HG02981 (cell line): Measurements from ENCODE around the gene EDDM13.
"Not testable (repeated sequence)": the region's sequence is repeated elsewhere in the genome, so short reads cannot be mapped to it uniquely, and the experiment has no call there.

Source experiments
- ATAC-seq: cut with Tn5 transposase; IDR thresholded peaks from one replicate; pipeline ENCODE4 v1.9.1; 2021; ENCODE audit warnings: mild to moderate bottlenecking, moderate library complexity; ENCODE audit not compliant: unreplicated experiment

Gene EDDM13, protein sequence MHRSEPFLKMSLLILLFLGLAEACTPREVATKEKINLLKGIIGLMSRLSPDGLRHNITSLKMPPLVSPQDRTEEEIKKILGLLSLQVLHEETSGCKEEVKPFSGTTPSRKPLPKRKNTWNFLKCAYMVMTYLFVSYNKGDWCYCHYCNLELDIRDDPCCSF

DNA sequence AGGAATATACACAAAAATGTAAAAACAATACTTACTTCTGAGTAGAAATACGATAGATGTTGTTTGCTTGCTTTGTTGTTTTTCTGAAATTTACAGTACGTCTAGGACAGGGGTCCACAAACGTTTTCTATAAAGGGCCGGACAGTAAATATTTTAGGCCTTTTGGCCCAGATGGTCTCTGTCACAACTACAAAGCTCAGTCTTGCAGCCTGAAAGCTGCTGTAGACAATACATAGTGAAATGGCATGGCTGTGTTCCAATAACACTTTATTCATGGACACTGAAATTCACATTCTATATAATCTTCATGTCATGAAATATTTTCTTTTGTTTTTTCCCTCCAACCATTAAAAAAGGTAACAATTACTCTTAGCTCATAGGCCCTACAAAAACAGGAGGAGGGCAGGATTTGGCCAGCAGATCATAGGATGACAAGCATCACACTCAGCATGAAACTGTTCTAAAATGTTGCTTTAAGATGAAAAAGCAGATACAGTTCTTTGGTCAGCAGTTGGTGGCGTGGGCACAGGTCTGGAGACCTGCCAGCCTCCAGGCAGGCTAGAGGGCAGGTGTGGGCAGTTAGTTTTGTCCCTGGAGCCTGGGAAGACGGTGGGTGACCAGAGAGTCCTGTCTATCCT is at the start of gene EDDM13:
Gene EDDM13 (plus strand): TSS at position 588 of the 638 bp plus-strand sequence. CDS start 87 bp downstream, outside the sequence.
- no peak for ATAC-seq

DNA sequence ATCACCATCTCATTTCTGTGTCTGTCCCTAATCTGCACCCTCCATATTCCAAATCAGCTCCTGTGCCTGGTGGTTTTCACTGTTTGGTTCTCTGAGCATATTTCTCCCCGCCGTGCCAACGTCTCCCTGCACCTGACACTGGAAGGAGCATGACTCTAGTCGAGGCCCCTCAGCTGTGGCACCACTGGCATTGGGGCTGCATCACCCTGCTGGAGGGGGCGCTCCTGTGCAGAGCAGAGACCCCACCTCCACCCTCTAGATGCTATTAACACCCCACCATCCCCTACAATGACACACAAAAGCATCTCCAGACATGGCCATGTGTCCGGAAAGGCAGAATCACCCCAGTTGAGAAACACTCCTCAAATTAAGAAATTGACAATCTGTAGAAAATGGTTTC is 49.6 kb upstream of the EDDM13 start:
- no peak for ATAC-seq

DNA sequence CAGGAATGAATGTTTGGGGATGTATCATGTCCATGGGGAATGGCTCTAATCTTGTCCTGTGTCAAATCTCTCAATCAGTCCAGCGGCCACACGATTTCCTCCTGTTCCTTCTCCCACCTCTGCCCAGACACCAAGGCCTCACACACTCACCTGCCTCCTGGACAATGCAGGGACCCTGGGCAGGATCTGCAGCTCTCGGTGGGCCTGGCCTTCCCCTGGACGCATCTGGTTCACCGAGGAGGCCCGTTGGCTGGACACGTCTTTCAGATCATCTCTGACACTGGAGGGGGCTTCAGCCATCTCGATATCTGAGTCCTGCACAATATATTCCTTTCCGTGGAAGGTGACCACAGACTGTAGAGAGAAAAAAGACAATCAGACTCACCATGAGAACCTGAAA is 49.1 kb upstream of the EDDM13 start:
- ATAC-seq, result no peak

DNA sequence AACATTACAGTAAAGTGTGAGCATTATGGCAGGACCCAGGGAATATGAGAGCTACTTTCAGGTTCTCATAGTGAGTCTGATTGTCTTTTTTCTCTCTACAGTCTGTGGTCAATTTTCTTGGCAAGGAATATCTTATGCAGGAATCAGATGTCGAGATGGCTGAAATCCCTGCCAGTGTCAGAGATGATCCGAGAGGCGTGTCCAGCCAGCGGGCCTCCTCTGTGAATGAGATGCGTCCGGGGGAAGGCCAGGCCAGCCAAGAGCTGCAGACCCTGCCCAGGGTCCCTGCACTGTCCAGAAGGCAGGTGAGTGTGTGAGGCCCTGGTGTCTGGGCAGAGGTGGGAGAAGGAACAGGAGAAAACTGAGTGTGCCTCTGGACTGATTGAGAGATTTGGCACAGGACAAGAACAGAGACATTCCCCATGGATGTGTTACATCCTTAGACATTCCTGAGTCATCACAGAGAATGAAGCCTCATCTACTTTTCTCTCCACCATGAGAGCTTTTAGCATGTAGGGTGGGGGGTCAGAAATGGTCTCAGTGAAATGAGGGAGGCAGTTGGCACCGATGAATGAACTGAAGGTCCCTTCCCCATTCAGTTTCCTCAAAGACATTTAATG is 27.3 kb upstream of the EDDM13 start:
- no peak for ATAC-seq

DNA sequence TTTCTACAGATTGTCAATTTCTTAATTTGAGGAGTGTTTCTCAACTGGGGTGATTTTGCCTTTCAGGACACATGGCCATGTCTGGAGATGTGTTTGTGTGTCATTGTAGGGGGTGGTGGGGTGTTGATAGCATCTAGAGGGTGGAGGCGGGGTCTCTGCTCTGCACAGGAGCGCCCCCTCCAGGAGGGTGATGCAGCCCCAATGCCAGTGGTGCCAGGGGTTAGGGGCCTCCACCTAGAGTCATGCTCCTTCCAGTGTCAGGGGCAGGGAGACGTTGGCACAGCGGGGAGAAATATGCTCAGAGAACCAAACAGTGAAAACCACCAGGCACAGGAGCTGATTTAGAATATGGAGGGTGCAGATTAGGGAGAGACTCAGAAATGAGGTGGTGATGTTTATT is 26.8 kb upstream of the EDDM13 start:
- ATAC-seq, result not testable (repeated sequence)

DNA sequence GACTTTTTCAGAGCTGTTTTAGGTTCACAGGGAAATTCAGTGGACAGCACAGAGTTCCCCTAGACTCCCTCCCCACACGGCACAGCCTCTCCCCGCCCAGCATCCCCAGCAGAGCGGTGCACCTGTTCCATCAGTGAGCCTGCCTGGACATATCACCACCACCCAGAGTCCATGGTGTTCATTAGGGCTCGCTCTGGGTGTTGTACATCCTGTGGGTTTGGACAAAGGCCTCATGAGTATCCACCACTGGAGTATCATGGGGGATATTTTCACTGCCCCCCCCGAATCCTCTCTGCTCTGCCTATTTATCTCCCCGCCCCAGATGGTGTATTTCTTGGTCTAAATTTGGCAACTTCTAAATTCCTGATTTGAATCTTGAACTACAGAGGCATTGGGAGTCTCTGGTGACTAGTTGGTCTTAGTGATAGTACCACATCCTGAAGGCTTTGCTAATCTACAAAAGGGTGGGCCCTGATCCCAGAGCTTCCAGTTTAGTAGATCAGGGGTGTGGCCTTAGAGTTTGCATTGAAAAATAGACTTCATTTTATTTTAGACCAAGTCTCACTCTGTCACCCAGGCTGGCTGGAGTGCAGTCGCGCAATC is 23.7 kb upstream of the EDDM13 start:
- ATAC-seq, result not testable (repeated sequence)

DNA sequence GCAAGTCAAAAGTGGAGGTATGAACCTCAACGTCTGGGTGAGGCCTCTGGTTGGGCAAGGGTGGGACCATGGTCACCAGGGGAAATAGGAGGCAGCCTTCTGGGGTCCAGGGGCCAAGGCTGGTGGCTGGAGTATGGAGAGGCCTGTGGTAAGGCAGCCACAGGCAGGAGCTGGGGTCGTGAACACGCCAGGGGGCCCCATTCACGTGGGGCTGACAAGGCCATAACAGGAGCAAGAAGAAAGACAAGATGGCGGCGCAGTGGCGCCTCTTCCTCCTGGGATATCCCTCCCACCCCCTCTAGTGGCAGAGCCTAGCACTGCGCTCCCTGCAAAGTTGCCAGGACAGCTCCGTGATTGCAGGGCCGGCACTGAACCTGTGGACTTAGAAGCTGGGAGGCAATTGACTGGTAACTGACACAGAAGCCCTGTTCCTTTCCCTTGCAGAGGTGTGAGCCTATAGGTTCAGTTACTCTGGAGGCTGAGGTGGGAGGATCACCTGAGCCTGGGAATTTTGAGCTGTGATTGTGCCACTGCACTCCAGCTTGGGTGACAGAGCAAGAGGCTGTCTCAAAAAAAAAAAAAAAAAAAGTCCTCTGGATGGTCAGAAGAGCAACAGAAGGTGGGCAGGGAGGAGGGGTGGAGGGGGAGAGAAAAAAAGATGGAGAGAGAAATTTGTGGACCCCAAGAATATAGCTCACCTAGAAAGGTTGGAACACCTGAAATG is 19.7 kb upstream of the EDDM13 start:
- ATAC-seq, result no peak

DNA sequence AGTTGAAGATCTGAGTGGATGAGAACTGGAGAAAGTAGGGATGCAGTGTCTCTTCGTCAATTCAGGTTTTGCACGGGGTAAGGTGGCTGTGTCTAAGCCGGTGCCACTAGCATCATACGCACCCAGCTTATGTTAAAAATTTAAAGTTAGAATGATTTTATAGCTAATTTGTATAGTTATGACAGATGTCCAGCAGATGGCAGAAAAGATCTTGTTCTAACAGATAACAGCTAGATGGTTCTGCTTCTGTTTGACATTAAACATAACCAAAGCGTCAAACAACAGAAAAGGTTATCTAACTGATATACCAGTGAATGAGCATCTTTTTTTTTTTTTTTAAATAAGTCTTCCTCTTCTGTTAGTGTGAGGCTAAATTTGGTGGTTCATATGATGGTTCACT is 18.8 kb upstream of the EDDM13 start:
- no peak for ATAC-seq

DNA sequence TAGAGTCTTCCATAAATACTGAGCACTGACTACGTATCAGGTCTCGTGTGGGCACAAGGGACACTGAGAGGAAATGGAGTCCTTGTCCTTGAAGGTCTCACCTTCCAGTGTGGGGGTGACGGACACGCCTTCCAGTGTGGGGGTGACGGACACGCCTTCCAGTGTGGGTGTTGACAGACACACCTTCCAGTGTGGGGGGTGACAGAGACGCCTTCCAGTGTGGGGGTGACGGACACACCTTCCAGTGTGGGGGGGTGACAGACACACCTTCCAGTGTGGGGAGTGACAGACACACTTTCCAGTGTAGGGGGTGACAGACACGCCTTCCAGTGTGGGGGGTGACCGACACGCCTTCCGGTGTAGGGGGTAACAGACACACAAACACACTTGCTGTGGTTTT is 14.3 kb upstream of the EDDM13 start:
- no peak for ATAC-seq

DNA sequence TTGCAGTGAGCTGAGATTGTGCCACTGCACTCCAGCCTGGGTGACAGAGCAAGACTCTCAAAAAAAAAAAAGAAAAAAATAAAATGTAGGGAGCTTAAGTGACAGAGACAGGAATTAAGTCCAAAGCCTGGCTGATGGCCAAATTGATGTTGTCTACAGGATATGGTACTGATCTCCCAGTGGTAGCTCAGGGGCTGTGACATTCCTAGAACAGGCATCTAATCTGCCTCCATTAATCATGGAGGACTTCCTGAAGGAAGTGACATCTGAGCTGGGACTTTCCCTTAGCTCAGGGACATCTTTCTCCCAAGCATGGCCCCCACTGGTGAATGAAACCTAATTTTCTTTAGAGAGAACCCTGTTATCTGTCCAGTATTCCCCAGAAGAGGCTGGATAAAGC is 11.4 kb upstream of the EDDM13 start:
- ATAC-seq, result no peak

DNA sequence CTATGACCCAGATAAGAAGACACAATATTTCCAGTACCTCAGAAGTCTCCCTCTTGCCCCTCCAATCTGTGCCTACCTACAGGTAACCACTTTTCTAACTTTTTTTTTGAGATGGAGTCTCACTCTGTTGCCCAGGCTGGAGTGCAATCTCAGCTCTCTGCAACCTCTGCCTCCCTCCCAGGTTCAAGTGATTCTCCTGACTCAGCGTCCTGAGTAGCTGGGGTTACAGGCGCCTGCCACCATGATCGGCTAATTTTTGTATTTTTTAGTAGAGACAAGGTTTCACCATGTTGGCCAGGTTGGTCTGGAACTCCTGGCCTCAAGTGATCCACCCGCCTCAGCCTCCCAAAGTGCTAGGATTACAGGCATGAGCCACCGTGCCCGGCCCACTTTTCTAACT is 10.6 kb upstream of the EDDM13 start:
- ATAC-seq, result not testable (repeated sequence)

DNA sequence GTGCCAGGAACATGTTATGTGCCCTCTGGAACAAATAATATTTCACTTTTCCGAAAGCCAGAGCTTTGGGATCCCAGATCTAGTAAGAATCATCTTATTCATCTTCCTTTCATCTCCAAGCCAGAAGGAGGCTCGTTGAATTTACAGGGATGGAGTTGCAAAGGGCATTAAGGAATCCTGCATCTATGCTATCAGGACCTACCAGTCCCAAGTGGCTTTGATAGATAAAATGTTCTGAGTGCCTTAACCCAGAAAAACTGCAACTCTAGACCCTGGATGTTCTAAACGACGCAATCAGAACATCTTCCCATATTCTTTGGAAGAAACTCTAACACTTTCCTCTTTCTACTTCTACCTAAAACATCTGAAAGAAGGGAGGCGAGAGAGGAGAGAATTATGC is 9.2 kb upstream of the EDDM13 start:
- ATAC-seq, result no peak

DNA sequence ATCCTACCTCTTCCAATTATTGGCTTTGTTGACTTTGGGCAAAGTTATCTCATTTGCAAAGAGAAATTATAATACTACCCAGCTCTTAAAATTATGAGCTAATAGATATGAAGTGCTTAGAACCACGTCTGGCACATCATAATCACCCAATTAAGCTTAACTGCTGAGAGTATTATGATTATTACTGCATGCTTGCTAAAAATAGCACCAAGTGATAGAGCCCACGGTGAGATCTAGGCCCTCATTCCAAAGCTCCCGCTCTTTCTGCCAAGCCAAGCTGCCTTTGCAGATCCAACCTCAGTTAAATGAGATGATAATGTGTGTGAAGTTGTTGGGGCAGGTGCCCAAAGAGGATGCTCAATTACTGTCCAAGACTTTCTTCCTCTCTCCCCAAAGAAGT is 6.5 kb upstream of the EDDM13 start:
- ATAC-seq, result no peak

DNA sequence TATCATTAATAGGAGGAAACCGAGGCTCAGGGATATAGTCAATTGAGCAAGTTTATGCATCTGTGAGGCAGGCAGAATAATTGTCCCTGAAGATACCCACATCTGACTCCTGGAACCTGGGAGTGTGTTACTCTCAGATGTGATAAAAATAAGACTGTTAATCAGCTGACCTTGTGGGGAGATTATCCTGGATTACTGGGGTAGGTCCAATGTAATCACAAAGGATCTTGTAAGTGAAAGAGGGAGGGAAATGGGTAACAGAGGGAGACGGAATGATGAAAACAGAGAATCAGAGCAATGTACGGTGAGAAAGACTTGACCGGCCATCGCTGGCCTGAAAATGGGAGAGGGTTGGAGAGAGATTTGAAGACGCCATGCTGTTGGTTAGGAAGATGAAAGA is 3.2 kb upstream of the EDDM13 start:
- ATAC-seq, result no peak

DNA sequence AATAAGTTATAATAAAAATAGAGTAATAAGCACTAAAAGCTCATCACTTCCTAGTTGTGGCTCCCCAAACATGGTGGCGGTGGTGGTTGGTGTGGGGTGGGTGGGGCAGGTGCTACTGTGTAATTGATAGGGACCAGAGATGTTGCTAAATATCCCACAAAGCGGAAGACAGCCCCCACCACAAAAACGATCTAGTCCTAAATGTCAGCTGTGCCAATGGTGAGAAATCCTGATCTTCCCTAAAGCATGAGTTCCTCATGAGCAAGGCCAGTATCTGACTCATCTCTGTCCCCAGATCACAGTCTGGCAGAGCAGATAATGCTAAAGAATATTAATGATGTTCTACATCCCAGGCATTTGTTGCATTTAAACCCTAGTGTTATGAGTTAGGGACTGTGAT is 1.9 kb upstream of the EDDM13 start:
- no peak for ATAC-seq

DNA sequence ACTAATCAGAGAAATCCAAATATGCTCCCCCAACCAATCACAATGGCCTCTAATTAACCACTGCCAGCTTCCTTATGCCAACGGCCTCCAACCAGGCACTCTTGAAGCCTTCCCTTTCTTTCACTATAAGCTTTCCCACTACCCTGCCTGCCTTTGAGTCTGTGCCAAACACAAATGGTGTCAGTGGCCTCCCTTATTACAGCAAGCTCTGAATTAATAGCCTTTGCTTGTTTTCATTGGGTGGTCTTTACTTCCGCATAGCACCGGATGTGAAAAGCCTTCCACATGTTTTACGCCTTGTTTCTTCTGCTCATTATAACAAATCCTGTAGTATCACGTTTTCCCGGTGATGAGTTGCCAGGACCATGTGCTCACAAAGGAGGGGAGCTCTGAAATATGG is 1.4 kb upstream of the EDDM13 start:
- ATAC-seq, result no peak

DNA sequence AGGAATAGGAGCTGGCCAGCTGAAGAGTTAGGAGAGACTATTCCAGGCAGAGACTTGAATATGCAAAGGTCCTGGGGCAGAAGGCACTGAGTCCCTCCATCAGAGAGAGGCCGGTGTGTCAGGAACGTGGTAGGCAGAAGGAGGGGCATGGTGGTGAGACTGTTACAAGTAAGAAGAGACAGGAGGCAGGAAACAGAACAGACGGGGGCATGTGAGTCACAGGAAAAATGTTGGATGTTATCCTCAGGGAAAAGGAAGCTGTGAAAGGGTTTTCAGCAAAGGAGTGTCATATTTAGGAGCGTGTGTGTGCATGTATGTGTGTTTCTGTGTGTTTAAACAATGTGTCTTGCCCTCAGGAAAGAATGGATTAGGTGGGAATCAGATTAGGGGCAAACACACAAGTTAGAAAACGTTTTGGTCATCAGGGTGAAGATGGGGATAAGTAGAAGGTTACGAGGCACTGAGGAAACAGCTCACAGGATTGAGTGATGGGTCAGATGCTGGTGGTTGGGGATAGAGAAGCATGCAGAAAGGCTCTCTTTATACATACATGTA is 1.1 kb downstream of the EDDM13 start:
- no peak for ATAC-seq

DNA sequence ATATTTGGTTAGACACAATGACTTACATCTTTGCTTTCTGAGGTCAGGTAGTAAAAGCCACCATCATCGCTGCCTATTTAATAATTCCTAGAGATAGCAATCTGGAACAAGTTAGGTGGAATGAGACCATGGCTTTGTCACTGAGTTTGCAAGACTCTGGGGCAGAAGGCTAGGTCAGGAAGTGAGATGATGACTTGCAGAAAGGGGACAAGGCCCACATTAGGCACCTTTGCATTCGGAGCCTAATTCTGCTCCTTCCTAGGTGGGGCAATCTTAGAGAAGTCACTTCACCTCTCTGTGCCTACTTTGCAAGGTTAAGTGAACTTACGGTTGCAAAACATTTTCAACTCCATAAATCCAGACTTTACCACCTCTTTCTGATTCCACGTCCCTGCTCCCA is 10.3 kb downstream of the EDDM13 start:
- no peak for ATAC-seq

DNA sequence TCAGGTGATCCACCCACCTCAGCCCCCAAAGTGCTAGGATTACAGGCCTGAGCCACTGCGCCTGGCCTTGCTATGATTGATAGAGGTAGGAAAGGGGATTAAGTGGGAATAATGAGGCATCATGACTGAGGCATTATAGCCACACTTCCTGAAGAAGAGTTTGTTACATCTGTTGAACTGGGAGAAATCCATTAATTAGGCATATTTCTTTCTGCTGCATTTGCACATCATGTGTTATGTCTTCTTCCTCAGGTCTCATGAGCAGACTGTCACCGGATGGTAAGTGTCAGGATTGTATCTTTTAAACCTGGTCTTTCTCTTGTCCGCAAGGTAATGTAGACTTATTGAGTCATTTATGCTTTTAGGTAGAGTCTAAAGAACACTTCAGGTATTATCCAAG is 12.2 kb downstream of the EDDM13 start:
- no peak for ATAC-seq

DNA sequence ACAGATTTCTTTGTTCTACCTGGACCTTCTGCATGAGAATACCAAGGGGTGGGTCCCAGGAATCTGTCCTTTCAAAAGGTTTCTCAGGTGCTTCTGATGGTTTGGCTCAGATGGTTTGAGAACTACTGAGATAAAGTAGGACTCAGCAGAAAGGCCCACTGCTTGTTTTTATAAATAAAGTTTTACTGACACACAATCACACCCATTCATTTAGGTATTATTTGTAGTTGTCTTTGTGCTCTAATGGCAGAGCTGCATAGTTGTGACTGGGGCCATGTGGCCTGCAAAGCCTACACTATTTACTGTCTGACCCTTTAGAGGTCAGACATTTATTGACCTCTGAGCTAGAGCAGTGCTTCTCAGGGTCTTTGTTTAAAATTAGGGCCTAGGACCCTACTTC is 17.6 kb downstream of the EDDM13 start:
- no peak for ATAC-seq

DNA sequence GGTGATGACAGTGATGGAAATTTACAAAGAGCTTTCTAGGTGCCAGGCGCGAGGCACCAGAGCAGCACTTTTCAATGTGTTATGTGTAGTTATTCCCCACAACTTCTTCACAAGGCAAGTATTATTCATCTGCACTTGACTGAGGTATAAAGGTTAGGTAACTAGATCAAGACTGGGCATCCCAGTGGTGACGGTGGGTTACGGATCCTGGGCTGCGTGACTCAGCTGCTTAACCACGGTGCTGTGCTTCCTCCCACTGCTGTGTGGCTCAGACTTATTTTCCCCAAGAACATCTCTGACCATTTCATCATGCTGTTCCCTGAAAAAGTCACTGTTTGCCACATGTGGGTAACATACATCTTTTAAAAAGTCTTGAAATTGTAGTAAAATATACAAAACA is 19.3 kb downstream of the EDDM13 start:
- ATAC-seq, result no peak
